SU-DHL-6 (cell line): ENCODE measurements around the gene LATS1.

ENCODE experiments used
- EZH2phosphoT487 ChIP-seq: fragments of 200-600 bp; sonication (generic), shearing (Covaris generic); conservative IDR thresholded peaks from 2 replicates; pipeline ENCODE4 v1.6.1; 2018; ENCODE audit warnings: mild to moderate bottlenecking, antibody characterized with exemption, low read length, moderate library complexity, mixed read lengths
- TF ChIP-seq, protein P1 (sequence below): fragments of 200-600 bp; sonication (generic); IDR thresholded peaks from one replicate; pipeline ENCODE4 v1.5.1; 2017; ENCODE audit warnings: antibody characterized with exemption, mild to moderate bottlenecking, low read length, moderate library complexity; ENCODE audit not compliant: insufficient read depth, poor library complexity, severe bottlenecking

DNA sequence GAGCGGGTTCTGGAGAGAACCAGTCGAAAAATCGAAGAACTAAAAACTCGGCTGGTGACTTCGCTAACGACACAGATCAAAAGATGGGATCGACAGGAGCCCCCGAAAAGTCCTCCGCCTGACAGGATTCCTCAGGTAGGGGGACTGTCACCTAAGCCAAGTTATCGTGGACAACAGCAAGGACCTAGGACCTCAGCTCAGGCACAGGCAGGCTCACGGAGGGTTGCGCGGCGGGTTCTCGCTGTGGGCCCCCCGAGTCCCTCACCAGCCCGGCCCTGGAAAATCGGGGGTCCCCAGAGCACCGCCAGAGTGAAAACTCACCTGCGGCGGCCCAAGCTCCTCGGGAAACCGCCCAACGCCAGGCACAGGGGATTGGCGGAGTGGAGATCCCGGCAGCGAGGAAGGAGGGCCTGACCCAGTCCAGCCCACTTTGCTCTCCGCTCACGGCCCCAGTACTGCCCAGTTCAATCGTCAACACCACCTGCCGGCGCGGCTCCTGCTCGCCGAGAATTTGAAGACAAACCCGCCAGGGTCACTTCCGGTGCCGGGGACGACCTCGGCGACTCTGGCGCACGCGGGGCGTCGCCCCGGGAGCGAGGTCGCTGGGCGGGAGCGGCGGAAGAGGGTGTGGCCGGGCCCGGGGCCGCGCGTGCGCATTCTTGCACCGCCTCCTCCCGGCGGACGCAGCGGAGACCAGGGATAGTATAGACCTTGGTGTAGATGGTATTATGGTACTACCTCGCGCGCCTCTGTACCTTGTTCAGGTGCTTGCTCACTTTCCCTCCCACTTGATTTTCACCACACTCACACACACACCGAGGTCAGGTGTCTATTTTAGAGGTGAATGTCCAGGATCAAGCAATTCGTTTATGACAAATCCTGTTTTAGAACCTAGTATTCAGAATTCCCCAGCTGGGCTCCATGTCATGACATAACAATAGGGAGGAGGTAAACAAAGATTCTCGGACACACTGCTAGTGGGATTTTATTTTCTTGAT, 69.5 kb downstream of the LATS1 start, which contains the start of gene KATNA1:
- TF ChIP-seq, protein P1, sequence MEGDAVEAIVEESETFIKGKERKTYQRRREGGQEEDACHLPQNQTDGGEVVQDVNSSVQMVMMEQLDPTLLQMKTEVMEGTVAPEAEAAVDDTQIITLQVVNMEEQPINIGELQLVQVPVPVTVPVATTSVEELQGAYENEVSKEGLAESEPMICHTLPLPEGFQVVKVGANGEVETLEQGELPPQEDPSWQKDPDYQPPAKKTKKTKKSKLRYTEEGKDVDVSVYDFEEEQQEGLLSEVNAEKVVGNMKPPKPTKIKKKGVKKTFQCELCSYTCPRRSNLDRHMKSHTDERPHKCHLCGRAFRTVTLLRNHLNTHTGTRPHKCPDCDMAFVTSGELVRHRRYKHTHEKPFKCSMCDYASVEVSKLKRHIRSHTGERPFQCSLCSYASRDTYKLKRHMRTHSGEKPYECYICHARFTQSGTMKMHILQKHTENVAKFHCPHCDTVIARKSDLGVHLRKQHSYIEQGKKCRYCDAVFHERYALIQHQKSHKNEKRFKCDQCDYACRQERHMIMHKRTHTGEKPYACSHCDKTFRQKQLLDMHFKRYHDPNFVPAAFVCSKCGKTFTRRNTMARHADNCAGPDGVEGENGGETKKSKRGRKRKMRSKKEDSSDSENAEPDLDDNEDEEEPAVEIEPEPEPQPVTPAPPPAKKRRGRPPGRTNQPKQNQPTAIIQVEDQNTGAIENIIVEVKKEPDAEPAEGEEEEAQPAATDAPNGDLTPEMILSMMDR: no peak
- TF ChIP-seq EZH2phosphoT487: no peak
